CD4-positive, alpha-beta T cell treated with Interleukin-21 for 1 hour (primary cell): ENCODE results near the gene SLC6A8.
A peak's percentile ranks its signal among the peaks of the same experiment; 100 is the strongest.

Experiments
- DNase-seq: peaks from one replicate; pipeline ENCODE4 v3.0.0-alpha.2; 2020

The SLC6A8 gene

GRCh38 chrX:153687121-153688039 lies at the start of gene SLC6A8:
SLC6A8 (plus strand) TSS chrX:153687926; CDS start chrX:153688575, 649 bp downstream.
- peak; percentile 56 for DNase-seq

GRCh38 chrX:153638041-153638371 lies 49.7 kb upstream of the SLC6A8 start:
- DNase-seq: no peak

GRCh38 chrX:153638436-153639176 lies 49.1 kb upstream of the SLC6A8 start:
- DNase-seq: no peak

GRCh38 chrX:153639177-153640044 lies 48.3 kb upstream of the SLC6A8 start:
- DNase-seq: no peak

GRCh38 chrX:153640045-153640686 lies 47.6 kb upstream of the SLC6A8 start:
- DNase-seq: no peak

- DNase-seq: no peak
Measured at GRCh38 chrX:153640736-153641575, 46.8 kb upstream of the SLC6A8 start.

- DNase-seq: no peak
Measured at GRCh38 chrX:153641627-153642026, 46.1 kb upstream of the SLC6A8 start.

- no peak for DNase-seq
Measured at GRCh38 chrX:153642051-153642654, 45.6 kb upstream of the SLC6A8 start.

- no peak for DNase-seq
Measured at GRCh38 chrX:153642655-153643430, 44.9 kb upstream of the SLC6A8 start.

- no peak for DNase-seq
Measured at GRCh38 chrX:153643431-153644351, 44.0 kb upstream of the SLC6A8 start.

GRCh38 chrX:153644356-153645125 lies 43.2 kb upstream of the SLC6A8 start:
- DNase-seq: no peak

- no peak for DNase-seq
Measured at GRCh38 chrX:153645151-153645550, 42.6 kb upstream of the SLC6A8 start.

GRCh38 chrX:153645921-153646488 lies 41.7 kb upstream of the SLC6A8 start:
- no peak for DNase-seq

- DNase-seq: no peak
Measured at GRCh38 chrX:153646620-153647373, 40.9 kb upstream of the SLC6A8 start, which contains the start of gene DUSP9. DUSP9 (plus strand) TSS chrX:153647203; CDS start chrX:153647954, 751 bp downstream.

GRCh38 chrX:153647461-153648357 lies 40.0 kb upstream of the SLC6A8 start:
- no peak for DNase-seq
